ENCODE data around the gene KRT28.
"Not testable (repeated sequence)": the region's sequence is repeated elsewhere in the genome, so short reads cannot be mapped to it uniquely, and the experiment has no call there.

Gene KRT28

DNA sequence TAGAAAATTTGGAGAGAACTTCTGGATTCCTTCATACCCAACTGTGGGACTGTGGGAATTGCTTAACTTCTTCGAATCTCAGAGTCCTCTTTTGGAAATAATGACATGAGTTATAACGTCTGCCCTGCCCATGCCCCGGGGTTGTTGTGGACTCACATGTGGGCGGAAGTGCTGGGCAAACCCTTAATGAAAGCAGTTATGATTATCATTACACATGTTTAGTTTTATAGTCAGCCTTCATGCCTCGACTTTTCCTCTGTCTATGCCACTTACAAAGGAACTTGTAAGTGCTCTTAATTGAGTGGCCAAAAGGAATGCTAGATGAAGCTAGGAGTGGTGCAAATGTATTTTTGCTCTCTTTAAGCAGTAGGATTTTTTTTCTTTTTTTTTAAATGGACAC, 21.3 kb downstream of the KRT28 start:
- no peak for DNase-seq

DNA sequence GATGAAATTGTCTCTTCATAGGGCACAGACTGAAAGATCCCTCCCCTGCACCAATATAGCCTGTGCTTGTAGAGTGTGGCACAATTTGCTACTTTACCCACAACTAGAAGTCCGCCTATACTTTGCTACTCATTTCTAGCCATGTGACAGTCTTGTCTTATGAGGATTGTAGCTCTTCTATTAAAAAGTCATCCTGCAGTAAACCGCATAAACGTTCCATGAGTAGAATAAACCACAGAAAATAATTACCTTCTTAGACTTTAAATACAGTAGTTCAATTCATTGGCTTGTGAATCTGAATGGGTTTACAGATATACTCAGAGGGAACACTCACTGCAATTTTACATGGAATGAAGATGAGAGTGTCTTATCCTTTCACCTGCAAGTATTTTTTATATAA, 21.8 kb downstream of the KRT28 start:
- no peak for DNase-seq

GRCh38 chr17:40777459-40777858, 22.3 kb downstream of the KRT28 start:
- no peak for DNase-seq

DNA sequence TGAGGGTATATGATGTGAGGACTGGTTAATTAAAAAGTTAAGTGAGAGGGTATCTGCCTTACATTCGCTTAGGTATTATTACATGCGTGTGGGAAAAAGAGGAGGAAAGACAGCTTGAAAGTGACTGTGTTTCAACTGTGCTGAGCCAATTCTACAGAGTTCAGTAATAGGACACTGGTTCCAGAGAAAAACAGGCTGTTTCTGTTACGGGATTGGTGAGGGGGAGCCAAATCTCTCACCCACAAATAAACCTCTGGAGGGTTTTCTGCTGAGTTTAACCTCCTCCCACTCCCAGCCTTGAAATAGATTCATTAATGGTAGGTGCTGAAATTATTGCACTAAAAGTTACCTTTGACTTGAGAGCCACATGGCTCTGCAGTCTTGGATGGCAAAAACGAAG, 23.8 kb downstream of the KRT28 start:
- no peak for DNase-seq

- no peak for DNase-seq
Observed at GRCh38 chr17:40772101-40772500, 27.7 kb downstream of the KRT28 start, which contains the start of gene KRT26. Gene KRT26 (minus strand): TSS chr17:40772201. CDS start chr17:40772113, 88 bp downstream.

DNA sequence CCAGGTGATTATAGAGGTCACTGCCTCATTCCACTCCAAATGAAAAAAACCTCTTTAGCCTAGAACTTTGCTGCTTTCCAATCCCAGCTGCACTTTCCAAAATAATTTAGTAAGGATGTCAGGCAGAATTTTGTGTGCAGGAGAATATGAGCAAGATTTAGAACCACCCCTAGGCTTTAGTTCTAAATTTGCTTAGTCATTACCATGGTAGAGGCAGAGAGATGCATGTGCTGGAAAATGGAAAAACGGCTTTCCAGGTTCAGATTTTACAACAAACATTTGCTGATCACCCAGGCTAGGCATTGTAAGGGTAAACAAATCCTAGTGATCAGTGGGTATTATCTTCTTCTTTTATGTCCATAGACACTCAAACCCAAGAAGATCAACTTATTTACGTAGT, 34.1 kb downstream of the KRT28 start:
- DNase-seq: no peak

DNA sequence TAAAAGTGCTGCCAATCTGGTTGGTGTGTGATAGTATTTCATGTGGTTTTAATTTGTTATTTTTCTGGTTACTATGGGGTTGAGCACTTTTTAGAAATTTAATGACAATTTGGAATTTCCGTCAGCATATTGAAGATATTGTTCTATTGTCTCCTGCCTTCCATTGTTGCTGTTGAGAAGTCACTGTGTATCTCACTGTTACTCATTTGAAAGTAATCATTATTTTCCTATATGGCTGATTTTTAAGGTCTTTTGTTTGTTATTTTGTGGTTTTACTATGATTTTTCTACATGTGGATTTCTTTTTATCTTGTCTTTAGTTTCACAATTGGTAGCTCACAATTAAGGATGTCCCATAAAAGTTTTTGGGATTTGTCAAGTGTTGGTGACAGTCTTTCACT, 36.0 kb downstream of the KRT28 start:
- no peak for DNase-seq

DNA sequence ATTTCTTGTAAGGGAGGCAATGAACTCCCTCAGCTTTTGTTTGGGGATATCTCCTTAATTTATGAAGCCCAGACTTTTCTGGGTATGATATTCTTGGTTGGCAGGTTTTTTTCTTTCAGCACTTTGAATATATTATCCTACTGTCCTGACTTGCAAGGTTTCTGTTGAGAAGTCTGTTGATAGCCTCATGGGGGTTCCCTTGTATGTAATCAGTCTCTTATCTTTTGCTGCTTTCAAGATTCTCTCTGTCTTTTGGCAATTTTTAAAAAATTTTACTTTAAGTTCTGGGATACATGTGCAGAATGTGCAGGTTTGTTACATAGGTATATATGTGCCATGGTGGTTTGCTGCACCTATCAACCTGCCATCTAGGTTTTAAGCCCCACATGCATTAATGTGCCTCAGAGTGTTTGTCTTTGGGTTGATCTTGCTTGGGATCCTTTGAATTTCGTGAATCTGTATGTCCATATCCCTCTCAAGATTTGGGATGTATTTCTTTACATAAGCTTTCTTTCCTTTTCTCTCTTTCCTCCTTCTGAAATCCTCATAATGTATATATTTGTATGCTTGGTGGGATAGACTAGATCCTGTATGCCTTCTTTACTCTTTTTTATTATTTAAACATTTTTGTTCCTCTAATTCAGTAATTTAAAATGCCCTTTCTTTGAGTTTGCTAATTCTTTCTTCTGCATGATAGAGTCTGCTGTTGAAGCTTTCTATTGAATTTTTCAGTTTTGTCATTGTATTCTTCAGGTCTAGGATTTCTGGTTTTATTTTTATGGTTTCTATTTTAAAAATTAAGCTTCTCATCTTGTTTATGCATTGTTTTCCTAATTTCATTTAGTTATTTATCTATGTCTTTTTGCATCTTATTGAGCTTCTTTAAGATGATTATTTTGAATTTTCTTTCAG, 39.4 kb downstream of the KRT28 start:
- no peak for DNase-seq

DNA sequence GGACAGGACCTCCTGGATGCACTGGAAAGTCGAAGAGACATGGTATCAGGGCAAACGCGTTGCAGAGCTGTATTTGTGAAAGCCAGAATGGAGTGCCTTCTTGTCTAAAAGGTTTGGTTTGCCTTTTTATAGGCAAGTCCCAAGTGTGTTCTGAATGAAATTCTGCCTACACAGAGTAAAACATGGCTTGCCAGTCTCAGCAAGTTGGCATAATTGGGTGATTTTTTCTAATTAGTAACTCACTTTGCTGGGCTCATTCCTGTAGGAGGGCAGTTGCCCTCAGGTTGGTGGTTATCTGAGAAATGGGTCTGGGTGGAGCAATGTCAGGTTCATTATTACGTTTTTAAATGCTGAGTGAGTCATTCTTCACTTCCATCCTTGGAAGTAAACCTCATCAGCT, 44.5 kb downstream of the KRT28 start, which contains the start of gene KRT25:
Gene KRT25, minus strand, starts transcription at position 101 of the 400 bp plus-strand sequence. Its CDS starts 60 bp downstream, at position 41.
- no peak for DNase-seq

GRCh38 chr17:40753804-40754203, 46.0 kb downstream of the KRT28 start:
- DNase-seq: no peak

GRCh38 chr17:40751065-40751464, 48.7 kb downstream of the KRT28 start:
- no peak for DNase-seq

GRCh38 chr17:40750391-40750790, 49.4 kb downstream of the KRT28 start:
- DNase-seq: no peak

DNA sequence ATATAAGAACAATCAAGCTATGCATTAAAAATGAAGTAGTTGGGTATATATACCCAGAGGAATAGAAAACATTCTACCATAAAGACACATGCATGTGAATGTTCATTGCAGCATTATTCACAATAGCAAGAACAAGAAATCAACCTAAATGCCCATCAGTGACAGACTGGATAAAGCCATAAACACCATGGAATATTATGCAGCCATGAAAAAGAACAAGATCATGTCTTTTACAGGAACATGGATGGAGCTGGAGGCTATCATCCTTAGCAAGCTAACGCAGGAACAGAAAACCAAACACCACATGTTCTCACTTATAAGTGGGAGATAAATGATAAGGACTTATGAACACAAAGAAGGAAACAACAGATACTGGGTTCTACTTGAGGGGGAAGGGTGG, 51.1 kb downstream of the KRT28 start:
- not testable (repeated sequence) for DNase-seq
